Vagina (tissue), 2 donors: Measurements from ENCODE around the gene FZD2. TPM values are rescaled to one million over a fixed set of nuclear protein-coding genes. Genes with fewer than 3 reads are reported as not detected.

Source experiments
- DNase-seq, 2 donors: peaks; one replicate each; pipeline ENCODE4 v3.0.0-alpha.2; 2017; ENCODE audit errors: extremely low spot score in 2 of 2
- H3K27ac ChIP-seq: fragments of 200-600 bp; sonication (generic); one replicate; pipeline ENCODE4 v1.5.1; 2019
- H3K27me3 ChIP-seq: fragments of 200-600 bp; sonication (generic); one replicate; pipeline ENCODE4 v1.5.1; 2019
- H3K36me3 ChIP-seq, 2 donors: fragments of 200-600 bp; sonication (generic); one replicate each; pipeline ENCODE4 v1.5.1; 2017 to 2019
- H3K4me1 ChIP-seq: fragments of 200-600 bp; sonication (generic); one replicate; pipeline ENCODE4 v1.5.1; 2019
- H3K4me3 ChIP-seq, 2 donors: fragments of 200-600 bp; sonication (generic); 1 replicate in 1 of 2; 2 replicates in 1 of 2; pipeline ENCODE4 v1.5.1; 2016 to 2019
- H3K9me3 ChIP-seq: fragments of 200-600 bp; sonication (generic); one replicate; pipeline ENCODE4 v1.5.1; 2019
- POLR2A ChIP-seq, 2 donors: fragments of 450-650 bp; IDR thresholded peaks; one replicate each; pipeline ENCODE4 v1.6.1; 2017; ENCODE audit warnings: antibody characterized with exemption in 2 of 2, mild to moderate bottlenecking in 2 of 2, moderate library complexity in 2 of 2
- POLR2AphosphoS5 ChIP-seq, 2 donors: sonication (generic); formaldehyde crosslinking; IDR thresholded peaks; one replicate each; pipeline ENCODE4 v1.9.0; 2017; ENCODE audit warnings: antibody characterized with exemption in 2 of 2, mild to moderate bottlenecking in 2 of 2, low read depth in 1 of 2; ENCODE audit not compliant: insufficient read depth in 1 of 2
- intact Hi-C: fragments of 100-400 bp; cut with DNase I; formaldehyde crosslinking; loops from one replicate; pipeline ENCODE4 v1.15.1; 2023
- total RNA-seq: library from RNA; depleted of rRNA; stranded (reverse); fragments of >200 nt; gene quantifications from one replicate; pipeline ENCODE4 v1.2.3, GENCODE V29; 2016
- TF ChIP-seq, protein P1 (sequence below), 3 experiments: fragments of 450-650 bp in 2 of 3; fragments of 200-600 bp in 1 of 3; sonication (generic) in 1 of 3; IDR thresholded peaks; one replicate each; pipeline ENCODE4 v1.5.1; 2017 to 2019; ENCODE audit warnings: antibody characterized with exemption in 3 of 3, mild to moderate bottlenecking in 2 of 3, moderate library complexity in 2 of 3

The FZD2 gene
- total RNA-seq, 1 donor from 2014 or later: 7.6 TPM

- Histone ChIP-seq H3K4me1 (peaks cover 12% of the 10 kb centered on the region), H3K27me3 (no peaks in the 10 kb centered on the region), H3K9me3 (no peaks in the 10 kb centered on the region), H3K4me3 (no peak overlapping the region), H3K36me3 (no peaks in the 10 kb centered on the region), H3K27ac (no peak overlapping the region)
- DNase-seq: no peak
- intact Hi-C loops: no loop called here
- no peak for TF ChIP-seq POLR2A (IDR thresholded peaks at IDR 0.05)
- TF ChIP-seq POLR2AphosphoS5 (IDR thresholded peaks at IDR 0.05; ENCODE audit: insufficient read depth in 1 of 2, low read depth in 1 of 2): no peak
Observed at GRCh38 chr17:44601539-44601938, 44.3 kb downstream of the FZD2 start.

GRCh38 chr17:44601973-44602372, 44.7 kb downstream of the FZD2 start:
- no peaks in the 10 kb centered on the region for H3K27me3 ChIP-seq
- no peak overlapping the region for H3K27ac ChIP-seq
- DNase-seq: no peak
- intact Hi-C loops: no loop called here
- TF ChIP-seq POLR2AphosphoS5 (IDR thresholded peaks at IDR 0.05; ENCODE audit: insufficient read depth in 1 of 2, low read depth in 1 of 2): no peak
- TF ChIP-seq, protein P1, sequence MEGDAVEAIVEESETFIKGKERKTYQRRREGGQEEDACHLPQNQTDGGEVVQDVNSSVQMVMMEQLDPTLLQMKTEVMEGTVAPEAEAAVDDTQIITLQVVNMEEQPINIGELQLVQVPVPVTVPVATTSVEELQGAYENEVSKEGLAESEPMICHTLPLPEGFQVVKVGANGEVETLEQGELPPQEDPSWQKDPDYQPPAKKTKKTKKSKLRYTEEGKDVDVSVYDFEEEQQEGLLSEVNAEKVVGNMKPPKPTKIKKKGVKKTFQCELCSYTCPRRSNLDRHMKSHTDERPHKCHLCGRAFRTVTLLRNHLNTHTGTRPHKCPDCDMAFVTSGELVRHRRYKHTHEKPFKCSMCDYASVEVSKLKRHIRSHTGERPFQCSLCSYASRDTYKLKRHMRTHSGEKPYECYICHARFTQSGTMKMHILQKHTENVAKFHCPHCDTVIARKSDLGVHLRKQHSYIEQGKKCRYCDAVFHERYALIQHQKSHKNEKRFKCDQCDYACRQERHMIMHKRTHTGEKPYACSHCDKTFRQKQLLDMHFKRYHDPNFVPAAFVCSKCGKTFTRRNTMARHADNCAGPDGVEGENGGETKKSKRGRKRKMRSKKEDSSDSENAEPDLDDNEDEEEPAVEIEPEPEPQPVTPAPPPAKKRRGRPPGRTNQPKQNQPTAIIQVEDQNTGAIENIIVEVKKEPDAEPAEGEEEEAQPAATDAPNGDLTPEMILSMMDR (IDR thresholded peaks at IDR 0.05): no peak
- no peak for TF ChIP-seq POLR2A (IDR thresholded peaks at IDR 0.05)
- no peak overlapping the region for H3K4me3 ChIP-seq
- H3K36me3 ChIP-seq: no peaks in the 10 kb centered on the region
- peaks cover 12% of the 10 kb centered on the region for H3K4me1 ChIP-seq
- no peaks in the 10 kb centered on the region for H3K9me3 ChIP-seq

DNA sequence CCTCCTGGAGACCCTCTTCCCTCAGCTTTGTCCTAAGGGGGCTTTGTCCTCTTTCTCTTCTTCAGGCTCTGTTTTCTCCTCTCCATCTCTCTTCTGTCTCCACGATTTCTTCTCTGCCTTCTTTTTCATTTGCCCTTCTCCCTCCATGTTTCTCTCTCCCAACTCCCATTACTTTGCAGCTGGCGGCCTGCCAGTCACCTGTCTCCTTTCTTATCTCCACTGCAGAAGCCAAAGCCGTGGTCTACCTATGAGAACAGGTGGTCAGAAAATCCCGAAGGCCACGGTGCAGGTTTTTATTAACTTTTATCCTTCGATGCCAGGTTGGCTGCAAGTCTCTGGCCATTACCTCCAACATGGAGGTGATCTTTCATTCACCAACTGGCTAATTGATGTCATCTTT, 45.1 kb downstream of the FZD2 start:
- H3K4me3 ChIP-seq: no peak overlapping the region
- H3K9me3 ChIP-seq: no peaks in the 10 kb centered on the region
- no peaks in the 10 kb centered on the region for H3K36me3 ChIP-seq
- H3K27me3 ChIP-seq: no peaks in the 10 kb centered on the region
- intact Hi-C loops: no loop called here
- TF ChIP-seq POLR2AphosphoS5 (IDR thresholded peaks at IDR 0.05; ENCODE audit: insufficient read depth in 1 of 2, low read depth in 1 of 2) (no peak), POLR2A (IDR thresholded peaks at IDR 0.05) (no peak)
- TF ChIP-seq, protein P1 (IDR thresholded peaks at IDR 0.05): no peak
- DNase-seq: no peak
- H3K4me1 ChIP-seq: peaks cover 12% of the 10 kb centered on the region
- H3K27ac ChIP-seq: no peak overlapping the region

DNA sequence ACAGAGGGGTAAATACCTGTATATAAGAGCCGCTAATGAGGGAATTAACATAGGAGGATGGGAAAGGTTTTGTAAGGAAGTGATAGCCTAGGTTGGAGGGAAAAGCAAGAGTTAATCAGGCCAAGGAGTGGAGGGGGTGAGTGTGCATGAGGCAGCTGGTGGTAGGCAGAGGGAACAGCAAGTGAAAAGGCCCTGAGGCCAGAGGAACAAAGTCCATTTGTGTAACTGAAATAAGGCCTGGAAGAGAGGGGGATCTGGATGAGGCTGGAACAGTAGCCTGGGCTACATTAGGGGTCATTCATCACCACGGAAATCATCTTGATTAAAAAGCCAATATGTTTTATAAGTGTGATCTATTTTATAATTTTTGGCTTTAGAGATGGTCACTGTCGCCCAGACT, 45.7 kb downstream of the FZD2 start:
- H3K36me3 ChIP-seq: no peaks in the 10 kb centered on the region
- intact Hi-C loops: no loop called here
- TF ChIP-seq POLR2A (IDR thresholded peaks at IDR 0.05) (no peak), POLR2AphosphoS5 (IDR thresholded peaks at IDR 0.05; ENCODE audit: insufficient read depth in 1 of 2, low read depth in 1 of 2) (no peak)
- TF ChIP-seq, protein P1 (IDR thresholded peaks at IDR 0.05): no peak
- no peaks in the 10 kb centered on the region for H3K27me3 ChIP-seq
- H3K27ac ChIP-seq: no peak overlapping the region
- H3K9me3 ChIP-seq: no peaks in the 10 kb centered on the region
- peaks cover 14% of the 10 kb centered on the region for H3K4me1 ChIP-seq
- no peak overlapping the region for H3K4me3 ChIP-seq
- no peak for DNase-seq

GRCh38 chr17:44604116-44604761, 47.0 kb downstream of the FZD2 start:
- TF ChIP-seq, protein P1 (IDR thresholded peaks at IDR 0.05): no peak
- TF ChIP-seq POLR2AphosphoS5 (IDR thresholded peaks at IDR 0.05; ENCODE audit: insufficient read depth in 1 of 2, low read depth in 1 of 2): no peak
- no peak for TF ChIP-seq POLR2A (IDR thresholded peaks at IDR 0.05)
- Histone ChIP-seq H3K27me3 (no peaks in the 10 kb centered on the region), H3K4me1 (peaks cover 20% of the 10 kb centered on the region), H3K36me3 (no peaks in the 10 kb centered on the region), H3K27ac (no peak overlapping the region), H3K4me3 (no peak overlapping the region), H3K9me3 (no peaks in the 10 kb centered on the region)
- no peak for DNase-seq
- intact Hi-C loops: no loop called here
